HepG2 (cell line): ENCODE results near the gene CNKSR3. TPM values are rescaled to one million over a fixed set of nuclear protein-coding genes. Genes with fewer than 3 reads are reported as not detected.

Source experiments
- EP300 ChIP-seq, 3 experiments: sonication (generic) in 1 of 3; formaldehyde crosslinking in 1 of 3; IDR thresholded peaks; 2 replicates each; pipeline versions ENCODE4 v1.5.1 to v1.6.1; 2011 to 2020; ENCODE audit warnings: low read depth in 2 of 3, low read length in 2 of 3, borderline replicate concordance in 1 of 3, improper control_type of control experiment in 1 of 3, mild to moderate bottlenecking in 1 of 3, missing genetic modification reagents in 1 of 3, moderate library complexity in 1 of 3
- FOSL2 ChIP-seq: sonication (generic); formaldehyde crosslinking; IDR thresholded peaks from 2 replicates; pipeline ENCODE4 v1.4.0; 2020; ENCODE audit warnings: missing genetic modification reagents
- HMGXB3 ChIP-seq: sonication (generic); formaldehyde crosslinking; IDR thresholded peaks from 2 replicates; pipeline ENCODE4 v1.4.0; 2020; ENCODE audit warnings: missing genetic modification reagents, borderline replicate concordance
- KLF13 ChIP-seq: sonication (generic); formaldehyde crosslinking; IDR thresholded peaks from 2 replicates; pipeline ENCODE4 v1.4.0; 2020; ENCODE audit warnings: mild to moderate bottlenecking, missing genetic modification reagents
- MATR3 ChIP-seq: sonication (generic); formaldehyde crosslinking; IDR thresholded peaks from 2 replicates; pipeline ENCODE4 v1.4.0; 2020; ENCODE audit warnings: missing genetic modification reagents
- NFIC ChIP-seq: IDR thresholded peaks from 2 replicates; pipeline ENCODE4 v1.6.1; 2012; ENCODE audit warnings: mild to moderate bottlenecking, low read length, inconsistent platforms
- PLRG1 ChIP-seq: fragments of 450-650 bp; conservative IDR thresholded peaks from 2 replicates; pipeline ENCODE4 v1.6.1; 2016
- POLR2AphosphoS5 ChIP-seq: IDR thresholded peaks from 2 replicates; pipeline ENCODE4 v1.6.1; 2012; ENCODE audit warnings: low read depth, low read length
- SALL2 ChIP-seq: sonication (generic); formaldehyde crosslinking; IDR thresholded peaks from 2 replicates; pipeline ENCODE4 v1.8.1; 2023; ENCODE audit warnings: mild to moderate bottlenecking, missing genetic modification reagents, inconsistent platforms
- SETDB1 ChIP-seq: sonication (generic); formaldehyde crosslinking; IDR thresholded peaks from 2 replicates; pipeline ENCODE4 v1.5.1; 2020; ENCODE audit warnings: missing genetic modification reagents, mild to moderate bottlenecking, borderline replicate concordance
- SMARCE1 ChIP-seq: fragments of 450-650 bp; IDR thresholded peaks from 2 replicates; pipeline ENCODE4 v1.6.1; 2017; ENCODE audit warnings: borderline replicate concordance
- SOX6 ChIP-seq, 2 experiments: fragments of 450-650 bp in 1 of 2; sonication (generic) in 1 of 2; formaldehyde crosslinking in 1 of 2; IDR thresholded peaks; 2 replicates each; pipeline versions ENCODE4 v1.4.0 to v1.6.1; 2017 to 2020; ENCODE audit warnings: antibody characterized with exemption in 1 of 2, mild to moderate bottlenecking in 1 of 2, missing genetic modification reagents in 1 of 2
- TOPORS ChIP-seq: sonication (generic); formaldehyde crosslinking; IDR thresholded peaks from 2 replicates; pipeline ENCODE4 v1.8.0; 2023; ENCODE audit warnings: mild to moderate bottlenecking, missing genetic modification reagents
- TP53 ChIP-seq: sonication (generic); formaldehyde crosslinking; conservative IDR thresholded peaks from 2 replicates; pipeline ENCODE4 v1.4.0; 2020; ENCODE audit warnings: missing genetic modification reagents
- ZNF160 ChIP-seq: sonication (generic); formaldehyde crosslinking; IDR thresholded peaks from 2 replicates; pipeline ENCODE4 v1.8.0; 2022; ENCODE audit warnings: mild to moderate bottlenecking, inconsistent platforms, missing genetic modification reagents
- ZNF235 ChIP-seq: sonication (generic); formaldehyde crosslinking; IDR thresholded peaks from 2 replicates; pipeline ENCODE4 v1.8.1; 2023; ENCODE audit warnings: mild to moderate bottlenecking, missing genetic modification reagents, borderline replicate concordance
- ZNF335 ChIP-seq: sonication (generic); formaldehyde crosslinking; IDR thresholded peaks from 2 replicates; pipeline ENCODE4 v1.4.0; 2020; ENCODE audit warnings: missing genetic modification reagents
- ZNF33B ChIP-seq: sonication (generic); formaldehyde crosslinking; IDR thresholded peaks from 2 replicates; pipeline ENCODE4 v1.5.1; 2020; ENCODE audit warnings: mild to moderate bottlenecking, missing genetic modification reagents
- ZNF562 ChIP-seq: sonication (generic); formaldehyde crosslinking; IDR thresholded peaks from 2 replicates; pipeline ENCODE4 v1.8.0; 2022; ENCODE audit warnings: missing genetic modification reagents, borderline replicate concordance
- polyA plus RNA-seq, 8 experiments: library from polyadenylated mRNA; depleted of rRNA in 3 of 8; stranded (reverse) in 7 of 8; unstranded in 1 of 8; fragments of >200 nt; fragmentation: Illumina TruSeq in 4 of 8; extraction: Trizol in 4 of 8; gene quantifications; 2 replicates each; pipeline versions ENCODE4 v1.2.1 to v1.2.3, GENCODE V29; 2011 to 2016; ENCODE audit warnings: low read depth in 4 of 8, missing spikeins in 1 of 8, mixed read lengths in 1 of 8; ENCODE audit not compliant: insufficient read depth in 1 of 8
- total RNA-seq, 5 experiments: library from RNA; depleted of rRNA; stranded (reverse); fragments of >200 nt; fragmentation: Illumina TruSeq; extraction: Trizol; gene quantifications; 2 replicates each; pipeline ENCODE4 v1.2.3, GENCODE V29; 2016; ENCODE audit warnings: low read depth in 1 of 5
- TF ChIP-seq, protein P1 (sequence below): sonication (generic); formaldehyde crosslinking; IDR thresholded peaks from 2 replicates; pipeline ENCODE4 v1.4.0; 2020; ENCODE audit warnings: missing genetic modification reagents, mild to moderate bottlenecking, borderline replicate concordance
- TF ChIP-seq, protein P2 (sequence below): sonication (generic); formaldehyde crosslinking; IDR thresholded peaks from 2 replicates; pipeline ENCODE4 v1.4.0; 2020; ENCODE audit warnings: mild to moderate bottlenecking, low read depth, missing genetic modification reagents

The CNKSR3 gene
- total and polyA plus RNA-seq, 2 of the 13 experiments (the other 11 are each of a cell fraction or from before 2014, with no cell fraction given): 9.2 to 38.6 TPM

GRCh38 chr6:154508573-154509375 lies 1.7 kb downstream of the CNKSR3 start (continued):
- TF ChIP-seq HMGXB3 (CRISPR knock-in tag): no peak
- TF ChIP-seq, protein P1, sequence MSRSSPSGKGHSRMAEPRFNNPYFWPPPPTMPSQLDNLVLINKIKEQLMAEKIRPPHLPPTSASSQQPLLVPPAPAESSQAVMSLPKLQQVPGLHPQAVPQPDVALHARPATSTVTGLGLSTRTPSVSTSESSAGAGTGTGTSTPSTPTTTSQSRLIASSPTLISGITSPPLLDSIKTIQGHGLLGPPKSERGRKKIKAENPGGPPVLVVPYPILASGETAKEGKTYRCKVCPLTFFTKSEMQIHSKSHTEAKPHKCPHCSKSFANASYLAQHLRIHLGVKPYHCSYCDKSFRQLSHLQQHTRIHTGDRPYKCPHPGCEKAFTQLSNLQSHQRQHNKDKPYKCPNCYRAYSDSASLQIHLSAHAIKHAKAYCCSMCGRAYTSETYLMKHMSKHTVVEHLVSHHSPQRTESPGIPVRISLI (CRISPR knock-in tag): no peak
- TF ChIP-seq NFIC: peak; percentile 6; the same call in 1 of the 2 replicates
- TF ChIP-seq KLF13 (CRISPR knock-in tag): no peak
- no peak for TF ChIP-seq ZNF160
- TF ChIP-seq MATR3 (CRISPR knock-in tag): no peak
- TF ChIP-seq EP300 (IDR thresholded peaks at IDR 0.05; ENCODE audit: low read depth in 2 of 2, low read length in 2 of 2): peak; percentile 32 to 78; a peak in 3 of 4 replicates
- peak; percentile 44; the same call in 1 of the 2 replicates for TF ChIP-seq EP300 (CRISPR knock-in tag; IDR thresholded peaks at IDR 0.05; ENCODE audit: borderline replicate concordance)
- TF ChIP-seq, protein P2, sequence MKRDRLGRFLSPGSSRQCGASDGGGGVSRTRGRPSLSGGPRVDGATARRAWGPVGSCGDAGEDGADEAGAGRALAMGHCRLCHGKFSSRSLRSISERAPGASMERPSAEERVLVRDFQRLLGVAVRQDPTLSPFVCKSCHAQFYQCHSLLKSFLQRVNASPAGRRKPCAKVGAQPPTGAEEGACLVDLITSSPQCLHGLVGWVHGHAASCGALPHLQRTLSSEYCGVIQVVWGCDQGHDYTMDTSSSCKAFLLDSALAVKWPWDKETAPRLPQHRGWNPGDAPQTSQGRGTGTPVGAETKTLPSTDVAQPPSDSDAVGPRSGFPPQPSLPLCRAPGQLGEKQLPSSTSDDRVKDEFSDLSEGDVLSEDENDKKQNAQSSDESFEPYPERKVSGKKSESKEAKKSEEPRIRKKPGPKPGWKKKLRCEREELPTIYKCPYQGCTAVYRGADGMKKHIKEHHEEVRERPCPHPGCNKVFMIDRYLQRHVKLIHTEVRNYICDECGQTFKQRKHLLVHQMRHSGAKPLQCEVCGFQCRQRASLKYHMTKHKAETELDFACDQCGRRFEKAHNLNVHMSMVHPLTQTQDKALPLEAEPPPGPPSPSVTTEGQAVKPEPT: 0 out of 2 replicates have a peak, but pooled peaks have one; percentile 54
- no peak; the same call in 1 of the 2 replicates for TF ChIP-seq ZNF235 (CRISPR knock-in tag)
- TF ChIP-seq TOPORS (CRISPR knock-in tag): no peak; the same call in 1 of the 2 replicates
- TF ChIP-seq SALL2 (CRISPR knock-in tag): no peak; the same call in 1 of the 2 replicates
- no peak for TF ChIP-seq SETDB1 (CRISPR knock-in tag)
- 0 out of 2 replicates have a peak, but pooled peaks have one; percentile 16 for TF ChIP-seq TP53 (CRISPR knock-in tag)
- TF ChIP-seq PLRG1: no peak
- TF ChIP-seq SOX6 (IDR thresholded peaks at IDR 0.05): no peak
- peak; percentile 93 for TF ChIP-seq SOX6 (CRISPR knock-in tag; IDR thresholded peaks at IDR 0.05)
- no peak; the same call in 1 of the 2 replicates for TF ChIP-seq FOSL2 (CRISPR knock-in tag)
- TF ChIP-seq SMARCE1: no peak
- TF ChIP-seq ZNF33B (CRISPR knock-in tag): 0 out of 2 replicates have a peak, but pooled peaks have one; percentile 62
- no peak for TF ChIP-seq ZNF562
- 0 out of 2 replicates have a peak, but pooled peaks have one; percentile 37 for TF ChIP-seq ZNF335 (CRISPR knock-in tag)
- peak; percentile 53; the same call in 1 of the 2 replicates for TF ChIP-seq POLR2AphosphoS5
